GM18526 (cell line): ENCODE measurements around the gene RALB.

Experiments used
- POLR2A ChIP-seq: IDR thresholded peaks from 3 replicates; pipeline ENCODE4 v1.6.1; 2011; ENCODE audit not compliant: insufficient read length; ENCODE audit errors: extremely low read depth

Gene RALB

DNA sequence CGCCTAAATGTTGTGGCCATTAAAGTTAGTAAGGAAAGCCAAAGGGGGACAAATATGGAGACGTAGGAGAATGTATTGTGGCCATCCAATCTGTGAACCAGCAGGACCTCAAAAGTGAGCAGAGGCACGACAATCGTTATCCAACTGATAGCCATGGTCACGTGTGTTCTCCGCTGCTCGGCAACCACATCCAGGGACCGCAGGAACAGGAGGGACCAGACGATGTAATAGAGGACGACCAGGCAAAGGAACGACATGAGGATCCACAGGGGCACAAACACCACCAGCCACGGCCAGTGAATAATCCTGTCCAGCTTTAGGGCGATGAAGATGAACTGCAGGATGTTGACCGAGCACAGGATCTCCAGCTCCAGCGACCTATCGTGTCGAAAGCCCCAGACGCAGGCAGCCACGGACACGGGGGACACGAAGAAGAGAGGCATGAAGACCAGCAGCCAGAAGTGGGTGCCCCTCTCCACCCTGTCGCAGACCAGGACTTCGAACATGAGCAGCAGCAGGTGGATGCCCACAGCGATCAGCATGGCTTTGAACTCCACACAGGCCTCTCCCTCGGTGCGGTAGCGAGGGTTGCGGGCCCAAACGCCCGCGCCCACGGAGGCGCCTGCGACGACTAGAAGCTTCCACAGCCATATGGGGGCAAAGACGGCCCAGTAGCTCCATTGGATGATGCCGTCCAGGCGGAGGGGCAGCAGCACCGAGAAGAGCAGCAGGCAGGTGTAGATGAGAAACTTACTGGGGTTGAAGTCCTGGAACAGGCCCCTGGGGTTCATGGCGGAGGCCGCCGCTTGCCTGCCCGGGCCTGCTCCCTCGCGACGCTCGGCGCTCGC lies 30.2 kb upstream of the RALB start:
- TF ChIP-seq POLR2A, result no peak

DNA sequence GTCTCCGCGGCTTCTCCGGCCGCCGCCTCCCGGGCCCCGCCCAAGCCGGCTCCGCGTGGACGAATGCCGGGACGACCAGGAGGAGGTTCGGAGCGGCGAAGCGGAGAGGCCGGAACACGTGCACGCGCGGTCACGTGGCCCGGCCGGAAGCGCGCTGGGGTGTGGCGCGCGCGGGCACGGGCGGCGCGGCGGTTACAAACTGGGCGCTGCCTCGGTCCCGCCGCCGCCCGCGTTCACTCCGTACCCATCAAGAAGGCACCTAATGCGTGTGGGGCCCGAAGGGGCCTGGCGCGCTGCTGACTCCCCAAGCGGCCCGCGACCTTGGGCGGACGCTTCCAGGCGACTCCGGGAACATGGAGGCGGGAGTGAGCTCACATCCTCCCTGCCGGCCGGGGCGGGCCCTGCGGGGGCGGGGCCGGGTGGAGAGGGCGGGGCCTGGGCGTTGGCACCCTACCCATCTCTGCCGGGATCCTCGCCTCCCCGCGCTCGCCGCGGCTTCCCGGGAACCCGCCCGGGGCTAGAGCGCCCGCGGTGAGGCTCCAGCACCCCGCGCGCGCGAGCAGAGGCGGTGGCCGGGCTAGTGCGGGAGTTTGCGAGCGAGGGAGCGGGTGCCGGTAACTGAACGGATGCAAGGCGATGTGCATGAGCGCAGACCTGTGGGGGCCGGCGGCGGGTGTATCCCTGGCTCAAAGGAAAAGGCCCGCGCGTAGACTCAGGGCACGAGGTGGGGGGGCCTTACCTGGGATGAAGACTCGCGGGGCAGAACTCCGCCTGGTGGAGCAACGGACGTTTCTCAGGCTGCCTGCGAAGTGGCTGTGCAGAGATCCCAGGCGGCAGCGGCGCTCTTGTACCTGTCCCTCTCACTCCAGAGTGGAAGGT lies 29.4 kb upstream of the RALB start, which contains the start of gene TMEM185B:
Gene TMEM185B (minus strand): TSS at position 367 of the 879 bp plus-strand sequence. CDS start 424 bp downstream, outside the sequence.
- TF ChIP-seq POLR2A, result peak; percentile 70

DNA sequence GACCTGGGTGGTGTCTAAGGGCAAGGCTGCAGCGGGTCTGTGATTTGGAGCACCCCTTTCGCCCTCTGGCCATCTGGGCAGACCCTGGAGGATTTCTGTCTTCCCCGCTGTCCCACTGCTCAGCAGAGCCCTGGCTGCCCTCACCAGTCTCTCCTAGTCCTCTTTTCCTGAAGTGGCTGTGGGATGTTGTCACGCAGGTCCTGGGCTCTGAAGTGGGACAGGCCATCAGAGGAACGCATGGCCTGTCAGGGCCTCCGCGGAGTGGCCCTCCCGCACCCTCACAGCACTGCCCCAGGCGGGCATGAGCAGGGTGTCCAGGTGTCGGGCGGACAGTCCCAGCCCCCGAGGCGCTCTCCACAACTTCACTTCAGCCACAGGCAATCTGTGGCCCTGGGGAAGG lies 28.4 kb upstream of the RALB start:
- TF ChIP-seq POLR2A, result no peak

DNA sequence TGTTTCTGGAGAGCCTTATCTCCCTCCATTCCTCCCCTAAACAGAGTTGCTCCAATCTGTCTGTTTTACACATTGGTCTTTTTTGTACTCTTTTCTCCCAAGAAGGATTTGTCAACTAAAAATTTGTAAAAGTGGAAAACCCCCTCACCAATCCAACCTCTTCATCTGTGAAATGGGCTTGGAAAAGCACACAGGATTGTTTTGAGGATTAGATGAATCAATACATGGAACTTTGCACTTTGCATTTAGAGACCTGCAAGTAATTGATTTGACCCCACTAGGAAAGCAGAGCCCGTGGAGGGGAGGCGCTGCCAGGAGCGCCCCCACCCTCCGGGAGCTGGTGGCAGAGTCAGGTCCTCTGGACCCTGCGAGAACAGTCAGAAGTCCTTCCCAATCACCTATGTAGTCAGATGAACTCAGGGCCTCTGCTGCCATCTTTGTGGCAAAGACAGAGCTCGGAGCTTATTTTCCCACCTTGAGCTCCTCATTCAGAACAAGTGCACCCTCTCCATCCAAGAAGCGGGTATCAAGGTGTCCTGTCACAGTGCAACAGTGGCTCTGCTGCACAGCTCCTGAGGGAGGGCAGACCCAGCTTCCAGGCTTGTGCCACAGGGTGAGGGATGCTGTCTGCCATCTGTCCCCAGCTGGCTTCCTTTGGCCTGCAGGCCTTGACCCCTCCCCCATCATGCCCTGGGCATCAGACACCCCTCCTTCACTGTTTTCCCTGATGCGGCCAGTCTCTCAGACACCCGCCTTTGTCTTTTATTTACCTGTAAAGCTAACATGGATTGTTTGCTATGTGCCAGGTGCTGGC lies 27.7 kb upstream of the RALB start:
- TF ChIP-seq POLR2A, result no peak

DNA sequence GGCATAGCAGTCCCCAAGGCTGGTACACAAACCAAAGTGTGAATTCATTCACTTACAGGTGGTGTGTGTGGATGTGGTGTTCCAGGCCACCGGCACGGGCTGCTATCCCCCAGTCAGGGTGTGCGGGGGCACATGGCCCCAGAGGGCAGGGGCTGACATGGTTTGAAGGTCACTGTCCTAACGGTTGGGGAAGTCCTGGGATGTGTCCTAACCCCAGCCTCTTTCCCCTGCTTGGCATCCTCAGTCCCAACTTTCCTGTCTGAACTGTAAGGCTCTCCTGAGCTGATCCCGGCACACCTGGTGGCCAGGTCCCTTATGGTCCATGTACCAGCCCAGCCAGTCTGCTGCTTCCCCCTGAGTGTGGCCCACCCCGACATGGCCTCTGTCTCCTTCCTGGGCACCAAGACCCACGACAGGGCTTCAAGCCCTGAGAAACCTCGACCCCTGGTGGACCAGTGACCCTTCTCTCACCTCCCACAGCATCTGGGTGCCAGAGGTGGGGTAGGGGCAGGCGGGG lies 27.0 kb upstream of the RALB start:
- no peak for TF ChIP-seq POLR2A

DNA sequence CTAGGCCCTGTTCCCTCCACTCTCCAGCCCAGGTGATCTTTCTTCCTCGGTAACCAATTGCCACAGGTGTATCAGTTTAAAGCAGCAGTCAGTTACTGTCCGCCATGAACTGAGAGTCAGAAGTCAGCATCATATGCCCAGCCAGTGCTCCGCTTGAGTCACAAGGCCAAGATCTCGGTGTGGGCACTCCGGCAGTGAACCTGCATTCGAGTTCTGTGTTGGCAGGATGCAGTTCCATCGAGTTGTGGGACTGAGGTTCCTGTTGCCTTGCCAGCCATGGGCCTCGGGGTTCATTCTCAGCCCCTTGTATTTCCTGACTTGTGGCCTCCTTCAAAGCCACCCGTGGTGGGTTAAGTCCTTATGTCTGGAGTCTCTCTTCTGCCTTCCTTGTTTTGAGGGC lies 26.3 kb upstream of the RALB start:
- TF ChIP-seq POLR2A, result no peak

DNA sequence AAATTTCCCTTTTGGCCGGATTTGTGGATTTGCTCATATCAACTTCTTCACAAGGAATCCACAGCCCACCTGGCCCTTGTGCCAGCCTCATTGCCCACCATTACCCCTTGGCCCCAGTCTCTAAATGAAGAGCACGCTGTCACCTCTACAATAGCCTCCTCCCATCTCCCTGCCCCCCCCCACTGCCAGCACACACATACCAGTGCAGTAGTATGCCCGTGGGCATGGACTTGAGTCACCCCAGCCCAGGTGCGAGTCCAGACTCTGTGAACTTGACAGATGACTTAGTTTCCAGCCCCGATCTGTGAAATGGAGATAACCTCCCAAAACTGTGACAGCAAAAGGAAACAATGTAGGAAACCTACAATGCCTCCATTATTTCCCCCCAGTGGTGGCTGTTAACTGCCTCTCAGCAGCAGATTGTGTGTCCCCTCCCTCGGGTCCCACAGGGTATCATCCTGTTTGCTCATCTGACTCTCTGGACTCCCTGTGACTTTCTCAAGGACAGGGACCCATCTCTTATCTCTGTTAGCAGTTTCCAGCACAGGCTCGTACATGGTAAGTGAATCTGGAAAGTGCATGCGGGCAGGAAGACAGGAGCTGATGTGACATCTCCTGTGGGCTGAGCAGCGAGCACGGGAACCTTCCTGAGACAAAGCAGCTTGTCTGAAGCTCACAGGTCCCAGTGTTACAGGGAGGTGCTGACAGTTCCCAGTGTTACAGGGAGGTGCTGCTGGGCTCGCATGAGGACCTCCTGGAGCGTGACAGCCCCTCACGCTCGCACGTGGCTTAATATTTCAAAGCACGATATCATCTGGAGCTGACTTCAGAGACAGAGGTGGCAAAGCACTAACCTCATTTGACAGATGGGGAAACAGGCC lies 25.3 kb upstream of the RALB start:
- TF ChIP-seq POLR2A, result no peak

DNA sequence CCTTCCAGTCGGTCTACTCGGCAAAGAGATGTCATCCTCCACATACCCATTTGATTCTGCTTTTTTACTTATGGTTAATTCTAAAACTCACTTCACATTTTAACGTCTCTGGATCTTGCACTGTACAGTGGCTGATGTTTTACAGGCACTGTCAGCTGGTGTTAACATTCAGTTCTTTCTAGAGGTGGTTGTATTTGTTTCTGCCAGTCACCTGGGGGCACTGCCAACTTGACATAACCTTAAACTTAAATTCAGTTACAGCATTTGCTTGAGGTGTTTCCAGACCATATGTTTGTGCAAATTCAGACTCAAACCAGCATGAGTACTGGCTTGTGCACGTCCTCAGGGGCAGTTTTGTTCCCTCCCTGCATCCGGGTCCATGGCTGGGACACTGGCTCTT lies 24.1 kb upstream of the RALB start:
- TF ChIP-seq POLR2A, result no peak

DNA sequence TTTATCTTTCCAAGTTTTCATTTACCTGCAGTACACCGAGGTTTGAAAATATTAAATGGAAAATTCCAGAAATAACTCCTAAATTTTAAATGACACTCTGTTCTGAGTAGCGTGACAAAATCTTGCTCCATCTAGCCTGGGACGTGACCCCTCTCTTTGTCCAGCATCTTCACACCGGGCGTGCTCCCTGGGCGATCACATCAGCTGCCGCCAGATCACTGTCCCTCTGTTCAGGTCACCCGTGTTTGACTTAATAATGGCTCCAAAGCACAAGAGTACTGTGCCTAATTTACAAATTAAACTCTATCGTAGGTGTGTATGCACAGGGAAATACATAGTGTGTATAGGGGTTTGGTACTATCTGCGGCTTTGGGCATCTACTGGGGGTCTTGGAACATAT lies 23.3 kb upstream of the RALB start:
- no peak for TF ChIP-seq POLR2A

DNA sequence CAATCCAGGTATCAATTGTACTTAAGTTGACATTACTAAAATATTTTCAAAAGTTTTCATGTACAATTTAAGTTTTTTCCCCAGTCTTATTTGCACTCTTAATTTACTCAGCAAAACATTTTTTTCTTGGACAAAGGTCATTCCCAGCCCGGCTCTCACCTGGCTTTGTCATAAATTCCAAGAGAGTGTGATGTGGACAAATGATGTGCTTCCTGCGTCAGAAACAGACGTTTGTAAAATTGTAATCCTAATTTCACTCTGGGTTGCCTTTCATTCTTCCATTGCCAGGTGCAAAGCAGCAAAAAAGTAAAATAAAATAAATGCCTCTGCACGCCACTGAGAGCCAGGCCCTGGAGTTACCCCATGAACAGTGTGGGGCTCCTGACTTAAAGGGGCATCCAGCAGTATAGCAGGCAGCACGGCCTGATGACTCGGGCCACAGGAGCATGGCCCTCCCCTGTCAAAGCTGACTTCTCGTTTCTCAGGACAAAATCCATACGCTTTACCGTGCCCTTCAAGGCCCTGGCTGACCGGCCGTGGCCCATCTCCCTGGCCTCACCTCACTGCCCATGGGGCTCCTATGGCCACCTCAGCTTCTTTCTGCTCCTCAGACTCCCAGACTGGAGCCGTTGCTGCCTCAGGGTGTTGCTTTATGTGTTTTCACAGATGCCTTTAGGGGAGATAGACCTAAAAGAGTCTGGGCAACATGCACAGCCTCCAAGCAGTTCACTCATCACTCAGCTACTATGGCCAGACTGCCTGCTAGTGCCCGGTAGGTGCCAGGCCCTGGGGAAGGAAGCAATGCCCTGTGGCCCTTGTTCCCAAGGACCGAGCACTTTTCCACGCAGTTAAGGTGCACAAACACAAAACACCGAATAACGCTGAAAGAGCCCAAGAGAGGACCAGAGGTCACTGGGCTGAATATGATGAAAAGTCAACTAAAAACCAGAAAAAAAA lies 21.9 kb upstream of the RALB start:
- no peak for TF ChIP-seq POLR2A

DNA sequence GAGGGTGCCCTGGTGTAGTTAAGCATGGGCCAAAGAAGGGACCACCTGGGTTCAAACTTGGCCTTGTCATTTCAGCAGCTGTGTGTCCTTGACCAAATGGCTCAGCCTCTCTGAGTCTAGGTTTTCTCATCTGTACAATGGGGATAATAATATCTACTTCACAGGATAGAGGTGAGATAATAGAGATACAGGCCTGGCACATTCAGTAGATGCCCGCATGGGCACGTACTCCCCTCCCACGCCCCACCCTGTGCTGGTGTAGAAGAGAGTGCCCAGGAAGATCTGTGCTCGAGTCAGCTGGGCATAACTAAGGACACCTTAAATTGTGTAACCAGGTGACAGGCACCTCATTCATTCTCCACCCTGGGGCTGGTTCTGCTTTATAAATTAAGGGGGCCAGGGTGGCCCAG lies 21.1 kb upstream of the RALB start:
- no peak for TF ChIP-seq POLR2A

DNA sequence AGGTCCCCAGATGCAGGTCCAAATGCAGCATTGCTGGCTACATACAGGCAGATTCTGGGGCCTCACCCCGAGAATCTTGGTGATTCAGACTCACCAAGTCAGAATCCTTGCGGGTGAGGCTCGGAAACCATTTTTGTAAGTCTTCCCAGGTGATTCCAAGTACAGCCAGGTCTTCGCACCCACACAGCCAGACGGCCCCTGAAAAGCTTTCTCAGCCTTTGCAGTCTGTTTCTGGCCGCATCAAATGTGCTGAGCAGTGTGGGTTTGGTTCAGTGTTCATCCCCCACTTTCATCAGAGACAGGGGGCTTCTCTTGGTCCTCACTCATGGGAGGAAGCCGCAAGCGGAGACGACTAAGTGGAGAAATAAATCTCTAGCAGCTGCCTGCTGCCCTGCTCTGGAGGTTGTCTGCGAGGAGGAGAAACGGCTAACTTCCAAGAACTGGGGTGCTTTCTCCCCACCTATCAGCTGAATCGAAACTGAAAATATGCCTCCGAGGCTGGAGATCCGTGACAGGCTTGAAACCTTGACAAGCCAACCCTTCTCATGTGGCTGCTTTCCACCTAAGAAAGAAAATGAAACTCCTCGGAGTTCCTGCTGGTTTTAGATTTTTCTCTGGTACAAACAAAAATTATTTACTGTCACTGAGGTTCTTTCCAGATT lies 20.5 kb upstream of the RALB start:
- TF ChIP-seq POLR2A, result peak; percentile 62

DNA sequence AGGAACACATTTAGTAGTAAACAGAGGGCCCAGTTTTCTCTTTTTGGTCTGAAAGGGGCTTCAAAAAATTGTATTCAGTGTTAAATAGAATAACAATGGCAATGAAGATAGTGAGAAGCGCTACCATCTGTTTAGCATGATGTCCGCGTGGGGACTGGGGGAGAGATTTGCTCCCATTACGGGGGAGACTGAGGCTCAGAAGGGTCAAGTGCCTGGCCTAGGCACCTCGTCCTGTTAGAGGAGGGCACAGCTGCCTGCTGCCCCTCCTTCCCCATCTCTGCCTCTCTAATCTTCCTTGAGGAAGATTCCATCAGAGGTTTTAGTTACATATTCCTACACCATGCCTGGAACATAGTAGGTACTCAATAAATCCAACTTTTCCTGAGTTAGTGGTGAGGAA lies 19.4 kb upstream of the RALB start:
- no peak for TF ChIP-seq POLR2A

DNA sequence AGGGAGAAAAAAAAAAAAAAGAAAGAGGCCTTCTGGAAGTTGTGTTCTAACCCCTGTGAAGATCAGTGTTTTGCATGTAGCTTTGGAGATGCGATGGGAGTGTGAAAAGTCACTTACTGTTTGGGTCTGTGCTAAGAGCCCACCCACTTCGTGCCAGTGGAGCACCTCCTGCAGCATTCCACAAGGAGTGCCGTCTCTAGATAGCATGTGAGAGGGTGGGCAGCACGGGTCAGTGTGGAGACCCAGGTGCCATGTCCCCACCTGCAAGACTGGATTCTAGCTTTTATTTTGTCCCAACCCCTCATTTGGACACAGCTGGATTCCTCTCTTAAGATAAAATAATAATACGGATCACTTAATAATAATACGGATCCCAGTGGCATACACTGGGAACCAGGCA lies 17.0 kb upstream of the RALB start:
- no peak for TF ChIP-seq POLR2A
